H9 (cell line): ENCODE measurements around the gene TSPEAR. TPM values are rescaled to one million over a fixed set of nuclear protein-coding genes. Genes with fewer than 3 reads are reported as not detected.
A peak's percentile ranks its signal among the peaks of the same experiment; 100 is the strongest.

Experiments
- DNase-seq: peaks from one replicate; pipeline ENCODE4 v3.0.0-alpha.2; 2017
- H2AFZ ChIP-seq: one replicate; pipeline ENCODE4 v1.6.1; 2013; ENCODE audit warnings: mild to moderate bottlenecking, low read length, control low read depth, moderate library complexity
- H2AK5ac ChIP-seq: 2 replicates; pipeline ENCODE4 v1.6.1; 2013; ENCODE audit warnings: low read length, control low read depth, mixed read lengths; ENCODE audit not compliant: insufficient read length
- H2BK120ac ChIP-seq: one replicate; pipeline ENCODE4 v1.6.1; 2013; ENCODE audit warnings: low read depth, mild to moderate bottlenecking, low read length, control low read depth, inconsistent platforms; ENCODE audit not compliant: poor library complexity, severe bottlenecking
- H2BK12ac ChIP-seq: 2 replicates; pipeline ENCODE4 v1.6.1; 2013; ENCODE audit warnings: low read length, control low read depth, mixed read lengths, low read depth; ENCODE audit not compliant: insufficient read length
- H2BK15ac ChIP-seq: 2 replicates; pipeline ENCODE4 v1.6.1; 2013; ENCODE audit warnings: low read depth, low read length, control low read depth
- H2BK20ac ChIP-seq: one replicate; pipeline ENCODE4 v1.6.1; 2013; ENCODE audit warnings: low read depth, mild to moderate bottlenecking, low read length, control low read depth, inconsistent platforms; ENCODE audit not compliant: poor library complexity, severe bottlenecking
- H2BK5ac ChIP-seq: 2 replicates; pipeline ENCODE4 v1.6.1; 2013; ENCODE audit warnings: low read length, control low read depth, mixed read lengths; ENCODE audit not compliant: insufficient read length
- H3K14ac ChIP-seq: 2 replicates; pipeline ENCODE4 v1.6.1; 2013; ENCODE audit warnings: low read length, control low read depth; ENCODE audit not compliant: insufficient read depth
- H3K18ac ChIP-seq: 2 replicates; pipeline ENCODE4 v1.6.1; 2013; ENCODE audit warnings: low read depth, mild to moderate bottlenecking, mixed read lengths, low read length, control low read depth; ENCODE audit not compliant: insufficient read length
- H3K23ac ChIP-seq: 2 replicates; pipeline ENCODE4 v1.6.1; 2013; ENCODE audit warnings: low read length, control low read depth, mixed read lengths, low read depth; ENCODE audit not compliant: insufficient read length
- H3K23me2 ChIP-seq: 2 replicates; pipeline ENCODE4 v1.6.1; 2013; ENCODE audit warnings: low read depth, mild to moderate bottlenecking, mixed read lengths, low read length, control low read depth; ENCODE audit not compliant: insufficient read length, poor library complexity, severe bottlenecking
- H3K27ac ChIP-seq: 2 replicates; pipeline ENCODE4 v1.5.1; 2013; ENCODE audit warnings: low read length, control low read depth, mixed read lengths, low read depth; ENCODE audit not compliant: insufficient read length
- H3K27me3 ChIP-seq: 2 replicates; pipeline ENCODE4 v1.6.1; 2013; ENCODE audit warnings: low read length, control low read depth, inconsistent platforms; ENCODE audit not compliant: insufficient read depth
- H3K4ac ChIP-seq: 2 replicates; pipeline ENCODE4 v1.6.1; 2013; ENCODE audit warnings: low read depth, mild to moderate bottlenecking, control low read depth, inconsistent platforms, low read length, moderate library complexity
- H3K4me1 ChIP-seq: 2 replicates; pipeline ENCODE4 v1.6.1; 2013; ENCODE audit warnings: low read length, control low read depth, inconsistent platforms; ENCODE audit not compliant: insufficient read depth
- H3K4me2 ChIP-seq: 2 replicates; pipeline ENCODE4 v1.6.1; 2013; ENCODE audit warnings: low read length, control low read depth, mixed read lengths; ENCODE audit not compliant: insufficient read length, insufficient read depth
- H3K56ac ChIP-seq: 2 replicates; pipeline ENCODE4 v1.6.1; 2013; ENCODE audit warnings: low read depth, mild to moderate bottlenecking, mixed read lengths, low read length, control low read depth; ENCODE audit not compliant: insufficient read length
- H3K79me1 ChIP-seq: 2 replicates; pipeline ENCODE4 v1.6.1; 2013; ENCODE audit warnings: low read depth, mild to moderate bottlenecking, moderate library complexity, low read length, control low read depth, inconsistent platforms; ENCODE audit not compliant: insufficient read depth, poor library complexity, severe bottlenecking
- H3K79me2 ChIP-seq: 2 replicates; pipeline ENCODE4 v1.6.1; 2013; ENCODE audit warnings: low read length, control low read depth, inconsistent platforms; ENCODE audit not compliant: insufficient read depth
- H3K9ac ChIP-seq: 2 replicates; pipeline ENCODE4 v1.6.1; 2013; ENCODE audit warnings: low read length, control low read depth, mixed read lengths; ENCODE audit not compliant: insufficient read length; ENCODE audit errors: extremely low read depth
- H3K9me3 ChIP-seq: one replicate; pipeline ENCODE4 v1.6.1; 2013; ENCODE audit warnings: low read depth, low read length, inconsistent platforms; ENCODE audit not compliant: control insufficient read depth
- H3T11ph ChIP-seq: one replicate; pipeline ENCODE4 v1.6.1; 2013; ENCODE audit warnings: mild to moderate bottlenecking, low read length, control low read depth, inconsistent platforms
- H4K20me1 ChIP-seq: one replicate; pipeline ENCODE4 v1.6.1; 2013; ENCODE audit not compliant: control insufficient read depth, insufficient read length, insufficient read depth
- H4K5ac ChIP-seq: 2 replicates; pipeline ENCODE4 v1.6.1; 2013; ENCODE audit warnings: low read depth, mild to moderate bottlenecking, mixed read lengths, low read length, control low read depth; ENCODE audit not compliant: insufficient read length
- H4K8ac ChIP-seq: replicated peaks from 2 replicates; pipeline ENCODE4 v1.6.1; 2013; ENCODE audit warnings: low read length, control low read depth, mixed read lengths, low read depth; ENCODE audit not compliant: insufficient read length
- H4K91ac ChIP-seq: 2 replicates; pipeline ENCODE4 v1.6.1; 2013; ENCODE audit warnings: low read depth, mild to moderate bottlenecking, moderate library complexity, mixed read lengths, low read length, control low read depth; ENCODE audit not compliant: insufficient read length
- H3K27ac Mint-ChIP-seq, 3 experiments: 2 replicates in 2 of 3; 3 replicates in 1 of 3; pipeline ENCODE4 v1.8.0; 2020 to 2021; ENCODE audit warnings: mixed read lengths in 3 of 3, mild to moderate bottlenecking in 1 of 3, moderate library complexity in 1 of 3
- H3K27me3 Mint-ChIP-seq: 2 replicates; pipeline ENCODE4 v1.8.0; 2021; ENCODE audit warnings: low read depth, mild to moderate bottlenecking, moderate library complexity, mixed read lengths
- H3K36me3 Mint-ChIP-seq, 3 experiments: 2 replicates in 2 of 3; 3 replicates in 1 of 3; pipeline ENCODE4 v1.8.0; 2020 to 2021; ENCODE audit warnings: low read depth in 3 of 3, mixed read lengths in 3 of 3; ENCODE audit not compliant: insufficient read depth in 1 of 3
- H3K4me1 Mint-ChIP-seq, 2 experiments: 2 replicates each; pipeline ENCODE4 v1.8.0; 2020; ENCODE audit warnings: mixed read lengths in 2 of 2
- H3K4me3 Mint-ChIP-seq, 2 experiments: 2 replicates in 1 of 2; 3 replicates in 1 of 2; pipeline ENCODE4 v1.8.0; 2020 to 2021; ENCODE audit warnings: mild to moderate bottlenecking in 2 of 2, mixed read lengths in 2 of 2, moderate library complexity in 1 of 2
- H3K9me3 Mint-ChIP-seq, 2 experiments: 2 replicates in 1 of 2; 3 replicates in 1 of 2; pipeline ENCODE4 v1.8.0; 2020; ENCODE audit warnings: mild to moderate bottlenecking in 2 of 2, mixed read lengths in 2 of 2, moderate library complexity in 1 of 2
- WGBS: extraction: QIAGEN DNeasy Blood & Tissue Kit; methylation state at CpG from one replicate; pipeline ENCODE4 v1.1.7; 2013; ENCODE audit warnings: missing lambda C conversion rate, low lambda C conversion rate, mixed read lengths; ENCODE audit not compliant: insufficient read length; ENCODE audit errors: extremely low coverage; 5-methylcytosine and 5-hydroxymethylcytosine counted together
- total RNA-seq: library from RNA; stranded (reverse); gene quantifications from 2 replicates; pipeline ENCODE4 v1.2.1, GENCODE V29; 2021
- TF ChIP-seq, protein P1 (sequence below): fragments of 200-600 bp; sonication (generic); conservative IDR thresholded peaks from 3 replicates; pipeline ENCODE4 v1.8.0; 2021; ENCODE audit warnings: antibody characterized with exemption, mild to moderate bottlenecking

Gene TSPEAR
- total RNA-seq, 1 experiment from 2014 or later = 1.3 TPM

DNA sequence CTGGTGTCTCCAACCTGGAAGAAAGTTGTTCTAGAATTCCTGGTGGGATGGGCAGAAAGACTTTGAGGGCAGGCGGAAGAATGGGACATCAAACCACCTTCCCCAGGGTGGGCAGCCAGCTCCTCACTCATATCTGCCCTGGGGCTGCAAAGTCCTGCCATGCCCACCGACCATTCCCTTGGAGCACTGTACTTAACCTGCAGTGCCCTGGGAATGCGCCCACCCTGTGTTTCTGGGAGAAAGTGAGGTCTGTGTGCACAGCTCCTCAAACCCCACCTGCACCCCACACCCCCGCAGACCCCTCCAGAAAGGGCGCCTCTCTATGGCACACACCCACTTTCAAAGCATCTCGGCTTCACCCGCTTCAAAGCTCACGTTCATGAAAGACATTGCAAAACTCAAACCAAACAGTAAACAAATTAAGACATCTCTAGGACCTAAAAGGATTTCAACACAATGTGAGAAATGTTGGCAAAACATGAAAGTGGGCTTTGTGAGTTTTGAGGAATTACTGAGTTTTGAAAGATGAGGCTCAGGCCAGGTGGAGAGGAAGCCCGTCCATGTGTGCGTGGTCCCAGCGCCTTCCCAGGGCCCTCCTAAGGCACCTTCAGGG is 196.5 kb downstream of the TSPEAR start:
- no peak overlapping the region for H4K5ac ChIP-seq
- no peaks in the 10 kb centered on the region for H3K9me3 ChIP-seq
- no peak overlapping the region for H3T11ph ChIP-seq
- H3K18ac ChIP-seq = no peak overlapping the region
- no peaks in the 10 kb centered on the region for H3K79me1 ChIP-seq
- H3K4me2 ChIP-seq = no peak overlapping the region
- H4K20me1 ChIP-seq = no peaks in the 10 kb centered on the region
- no peak overlapping the region for H3K9ac ChIP-seq
- H4K8ac ChIP-seq = no peak overlapping the region
- H2BK120ac ChIP-seq = no peak overlapping the region
- Mint-ChIP-seq H3K27ac (peak overlapping the region in 1 of 3 experiments; percentile 10; a peak in 1 of 7 replicates), H3K36me3 (peaks cover 2 to 9% (median 4%) of the 10 kb centered on the region in 3 experiments; a peak in 4 of 7 replicates), H3K4me1 (peaks cover under 1 to 9% of the 10 kb centered on the region in 2 experiments; a peak in 3 of 4 replicates), H3K4me3 (no peak overlapping the region), H3K9me3 (no peaks in the 10 kb centered on the region), H3K27me3 (peaks cover 10% of the 10 kb centered on the region)
- H2AK5ac ChIP-seq = no peak overlapping the region
- H3K14ac ChIP-seq = no peak overlapping the region
- no peak overlapping the region for H3K27ac ChIP-seq
- no peak overlapping the region for H2BK5ac ChIP-seq
- no peaks in the 10 kb centered on the region for H3K23me2 ChIP-seq
- H2BK12ac ChIP-seq = no peak overlapping the region
- H3K56ac ChIP-seq = no peak overlapping the region
- no peak for DNase-seq
- H3K4me1 ChIP-seq = no peaks in the 10 kb centered on the region
- H2BK20ac ChIP-seq = no peak overlapping the region
- no peak overlapping the region for H3K4ac ChIP-seq
- H3K23ac ChIP-seq = no peak overlapping the region
- H2AFZ ChIP-seq = no peak overlapping the region
- TF ChIP-seq, protein P1, sequence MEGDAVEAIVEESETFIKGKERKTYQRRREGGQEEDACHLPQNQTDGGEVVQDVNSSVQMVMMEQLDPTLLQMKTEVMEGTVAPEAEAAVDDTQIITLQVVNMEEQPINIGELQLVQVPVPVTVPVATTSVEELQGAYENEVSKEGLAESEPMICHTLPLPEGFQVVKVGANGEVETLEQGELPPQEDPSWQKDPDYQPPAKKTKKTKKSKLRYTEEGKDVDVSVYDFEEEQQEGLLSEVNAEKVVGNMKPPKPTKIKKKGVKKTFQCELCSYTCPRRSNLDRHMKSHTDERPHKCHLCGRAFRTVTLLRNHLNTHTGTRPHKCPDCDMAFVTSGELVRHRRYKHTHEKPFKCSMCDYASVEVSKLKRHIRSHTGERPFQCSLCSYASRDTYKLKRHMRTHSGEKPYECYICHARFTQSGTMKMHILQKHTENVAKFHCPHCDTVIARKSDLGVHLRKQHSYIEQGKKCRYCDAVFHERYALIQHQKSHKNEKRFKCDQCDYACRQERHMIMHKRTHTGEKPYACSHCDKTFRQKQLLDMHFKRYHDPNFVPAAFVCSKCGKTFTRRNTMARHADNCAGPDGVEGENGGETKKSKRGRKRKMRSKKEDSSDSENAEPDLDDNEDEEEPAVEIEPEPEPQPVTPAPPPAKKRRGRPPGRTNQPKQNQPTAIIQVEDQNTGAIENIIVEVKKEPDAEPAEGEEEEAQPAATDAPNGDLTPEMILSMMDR = no peak
- whole genome bisulfite sequencing = no CpG with 5 or more reads among the region's 11 CpGs
- H3K79me2 ChIP-seq = no peaks in the 10 kb centered on the region
- H3K27me3 ChIP-seq = no peaks in the 10 kb centered on the region
- no peak overlapping the region for H2BK15ac ChIP-seq
- H4K91ac ChIP-seq = no peak overlapping the region
